HG02943 (cell line): ENCODE data around the gene KMO.

Experiments
- ATAC-seq: cut with Tn5 transposase; IDR thresholded peaks from one replicate; pipeline ENCODE4 v1.9.1; 2021; ENCODE audit warnings: mild to moderate bottlenecking, low read depth, moderate library complexity; ENCODE audit not compliant: unreplicated experiment

The KMO gene

GRCh38 chr1:241591736-241592135, 59.6 kb downstream of the KMO start:
- ATAC-seq: no peak

DNA sequence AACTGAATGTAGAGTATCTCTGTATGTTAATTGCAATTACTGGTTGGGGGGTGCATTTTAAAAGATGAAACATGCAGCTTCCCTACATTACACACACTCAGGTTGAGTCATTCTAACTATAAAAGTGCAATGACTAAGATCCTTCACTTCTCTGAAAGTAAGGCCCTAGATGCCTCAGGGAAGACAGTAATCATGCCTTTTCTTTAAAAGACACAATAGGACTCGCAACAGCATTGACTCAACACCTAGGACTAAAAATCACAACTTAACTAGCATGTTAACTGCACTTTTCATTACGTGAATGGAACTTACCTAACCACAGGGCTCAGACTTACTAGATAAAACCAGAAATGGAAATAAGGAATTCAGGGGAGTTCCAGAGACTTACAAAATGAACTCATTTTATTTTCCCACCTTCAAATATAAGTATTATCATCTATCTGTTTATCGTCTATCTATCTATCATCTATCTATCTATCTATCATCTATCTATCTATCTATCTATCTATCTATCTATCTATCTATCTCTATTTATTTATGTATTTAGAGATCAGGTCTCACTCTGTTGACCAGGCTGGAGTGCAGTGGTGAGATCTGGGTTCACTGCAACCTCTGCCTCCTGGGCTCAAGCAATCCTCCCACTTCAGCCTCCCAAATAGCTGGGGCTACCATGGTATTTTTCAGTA, 60.2 kb downstream of the KMO start:
- ATAC-seq: no peak

GRCh38 chr1:241593186-241593585, 61.0 kb downstream of the KMO start:
- no peak for ATAC-seq

- ATAC-seq: no peak
Measured at GRCh38 chr1:241596633-241597032, 64.5 kb downstream of the KMO start.

- ATAC-seq: no peak
Measured at GRCh38 chr1:241598249-241598648, 66.1 kb downstream of the KMO start.

DNA sequence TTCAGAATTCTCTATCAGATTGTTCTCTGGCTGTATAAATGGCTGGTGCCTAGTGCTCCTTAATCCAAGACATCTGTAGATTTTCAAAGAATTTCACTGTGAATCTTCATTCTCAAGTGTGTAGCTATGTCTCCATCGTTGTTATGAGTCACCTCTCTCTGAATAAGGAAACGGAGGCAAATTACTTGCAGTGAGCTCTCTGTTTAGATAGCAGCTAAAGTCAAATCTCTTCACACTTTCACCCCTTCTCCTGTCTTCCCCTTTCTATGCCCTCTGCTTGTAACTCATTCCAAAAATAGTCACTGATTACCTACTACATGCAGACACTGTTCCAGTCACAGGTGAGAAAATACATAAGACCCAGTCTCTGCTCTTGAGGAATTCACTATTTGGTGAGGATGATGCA, 68.3 kb downstream of the KMO start:
- ATAC-seq: peak; percentile 81

- ATAC-seq: no peak
Measured at GRCh38 chr1:241603731-241604245, 71.6 kb downstream of the KMO start.

DNA sequence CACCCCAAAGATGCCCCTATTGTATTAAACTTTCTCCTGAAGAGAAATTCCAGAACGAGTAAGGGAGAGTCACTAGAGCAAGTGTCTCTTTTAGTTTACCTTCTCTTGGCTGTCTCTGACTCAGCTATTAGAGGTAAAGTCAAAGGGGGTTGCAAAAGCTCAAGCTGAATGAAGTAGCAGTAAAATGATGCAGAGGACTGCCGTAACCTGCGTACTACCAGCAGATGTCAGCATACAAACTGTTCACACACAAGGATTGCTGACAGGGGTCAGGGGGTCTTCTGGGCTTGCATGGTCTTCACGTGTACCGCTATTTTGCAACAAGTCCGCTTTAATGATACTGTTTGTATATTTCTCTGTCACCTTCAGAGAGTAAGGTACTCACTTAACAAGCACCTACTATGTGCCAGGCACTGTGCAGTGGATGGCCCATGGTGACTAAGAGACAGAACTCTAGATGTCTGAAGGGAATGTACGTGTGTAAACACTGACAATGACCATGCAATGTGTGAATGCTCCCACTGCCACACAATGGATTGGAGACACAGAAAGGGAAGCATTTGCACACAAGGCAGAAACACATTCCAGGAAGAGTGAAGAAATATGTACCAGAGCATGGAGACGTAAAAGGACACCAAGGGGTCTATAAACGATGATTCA, 73.1 kb downstream of the KMO start:
- ATAC-seq: no peak

GRCh38 chr1:241606544-241606943, 74.4 kb downstream of the KMO start:
- ATAC-seq: no peak

- ATAC-seq: no peak
Measured at GRCh38 chr1:241607497-241607896, 75.3 kb downstream of the KMO start.

DNA sequence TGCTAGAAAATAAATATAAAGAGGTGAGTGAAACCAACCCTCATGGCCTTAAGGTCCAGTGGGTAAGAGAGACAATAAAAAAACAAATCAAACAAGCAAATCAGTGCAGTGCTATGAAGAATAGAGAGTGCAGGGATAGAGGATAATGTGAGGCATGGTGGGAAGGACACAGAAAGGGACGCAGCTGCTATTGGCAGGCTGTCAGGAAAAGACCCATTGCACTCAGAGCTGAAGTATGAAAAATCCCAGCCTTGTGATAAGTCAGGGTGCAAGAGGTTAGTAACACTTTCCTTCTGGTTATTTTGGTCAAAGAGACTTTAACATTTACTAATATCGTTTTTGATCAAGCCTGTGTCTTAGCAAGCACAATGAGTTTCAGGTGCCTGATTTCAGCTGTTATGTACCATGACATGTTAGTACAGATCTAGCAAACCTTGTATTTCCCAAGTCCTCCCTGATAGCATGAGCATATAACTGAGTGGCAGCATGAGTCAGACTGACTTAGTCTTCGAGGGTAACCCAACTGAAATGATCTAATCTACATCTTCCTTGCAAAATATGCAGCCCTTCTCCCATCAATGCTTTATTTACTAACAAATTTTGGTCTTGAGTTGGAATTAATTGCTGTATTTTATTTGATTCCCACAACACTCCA, 76.3 kb downstream of the KMO start:
- ATAC-seq: no peak

DNA sequence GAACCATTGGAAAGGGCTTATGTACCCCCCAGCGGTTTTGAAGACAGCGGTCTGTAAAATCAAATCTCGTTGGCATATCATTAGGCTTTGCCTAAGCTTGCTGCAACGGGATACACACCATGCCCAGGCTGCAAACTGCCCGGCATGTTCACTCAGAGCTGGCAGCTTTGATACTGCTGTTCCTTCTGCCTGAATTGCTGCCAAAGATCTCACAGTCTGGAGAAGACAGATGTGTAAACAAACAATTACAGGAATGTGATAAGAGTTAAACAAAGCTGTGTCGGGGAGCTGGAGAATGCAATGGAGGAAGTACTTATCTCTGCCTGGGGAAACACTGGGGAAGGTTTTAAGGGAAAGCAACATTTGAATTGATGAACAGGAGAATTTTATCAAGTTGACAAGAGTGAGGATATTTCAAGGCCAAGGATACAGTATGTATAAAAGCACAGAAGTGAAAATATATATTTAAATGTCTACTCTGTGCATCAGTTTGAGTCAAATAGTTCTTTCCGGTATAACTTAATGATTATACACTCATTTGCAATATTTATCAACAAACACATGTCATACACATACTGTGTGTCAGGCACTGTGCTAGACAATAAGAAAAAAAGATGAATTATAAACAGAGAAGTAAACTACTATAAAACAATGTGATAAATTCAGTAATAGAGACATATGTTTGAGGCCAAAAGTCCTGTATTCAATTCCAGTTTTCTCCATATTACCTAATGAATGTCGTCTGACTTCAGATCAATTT, 78.1 kb downstream of the KMO start:
- ATAC-seq: no peak

GRCh38 chr1:241611063-241611462, 78.9 kb downstream of the KMO start:
- peak; percentile 90 for ATAC-seq

DNA sequence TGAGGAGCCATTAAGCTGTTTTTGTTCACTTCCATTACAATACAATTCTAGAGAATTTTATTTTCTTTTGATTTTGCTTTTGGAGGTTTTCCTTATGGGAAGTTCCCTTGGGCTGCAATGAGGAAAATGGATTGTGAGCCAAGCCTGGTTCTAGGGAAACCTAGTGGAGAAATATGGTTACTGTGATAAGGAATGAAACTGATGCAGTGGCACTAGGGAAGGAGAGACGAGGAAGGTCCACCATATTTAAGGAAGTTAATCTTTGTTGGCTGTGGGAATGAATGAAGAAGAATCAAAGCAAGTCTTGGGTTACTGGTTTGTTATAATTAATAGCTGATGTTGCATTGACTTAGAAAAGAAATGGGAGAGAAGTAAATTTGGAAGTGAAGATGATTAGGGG, 79.6 kb downstream of the KMO start:
- no peak for ATAC-seq

DNA sequence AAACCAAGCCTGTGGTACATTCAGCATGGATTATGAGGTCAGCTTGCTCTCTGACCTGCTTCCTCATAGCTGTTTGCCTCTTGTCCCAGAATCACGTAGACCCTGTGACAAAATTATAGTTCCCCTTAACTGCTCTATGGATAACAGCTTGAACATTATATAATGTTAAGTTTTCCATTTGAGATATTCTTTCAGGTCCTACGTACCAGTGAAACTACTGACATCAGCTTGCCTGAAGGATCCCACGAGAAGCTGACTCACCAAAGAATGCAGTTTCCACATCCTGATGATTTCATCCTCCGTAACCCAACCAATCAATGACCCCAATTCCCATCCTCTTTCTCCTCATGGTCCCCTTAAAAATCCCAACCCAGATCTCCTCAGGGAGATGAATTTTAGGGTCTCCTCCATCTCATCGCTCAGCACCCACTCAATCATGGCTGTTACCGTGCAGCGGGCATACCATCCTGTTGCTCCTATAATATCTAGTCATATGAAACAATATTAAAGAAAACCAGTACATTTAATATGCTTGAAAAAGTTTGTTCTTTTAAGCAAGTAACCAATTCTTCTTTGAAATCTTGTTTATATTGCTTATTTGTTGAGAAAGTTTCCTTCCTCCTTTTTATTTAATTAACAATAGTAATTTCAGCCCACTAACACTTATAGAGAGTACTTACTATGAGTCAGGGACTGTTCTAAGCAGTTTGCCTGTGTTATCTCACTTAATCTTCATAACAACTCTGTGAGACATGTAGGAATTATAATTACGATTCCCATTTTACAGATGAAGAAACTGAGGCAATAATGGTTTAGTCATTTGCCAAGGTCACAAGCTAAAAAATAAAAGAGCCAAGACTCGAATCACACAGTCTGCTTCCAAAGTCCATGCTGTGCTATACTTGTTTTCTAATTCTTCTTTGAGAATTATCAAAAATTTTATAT, 80.6 kb downstream of the KMO start:
- no peak for ATAC-seq

DNA sequence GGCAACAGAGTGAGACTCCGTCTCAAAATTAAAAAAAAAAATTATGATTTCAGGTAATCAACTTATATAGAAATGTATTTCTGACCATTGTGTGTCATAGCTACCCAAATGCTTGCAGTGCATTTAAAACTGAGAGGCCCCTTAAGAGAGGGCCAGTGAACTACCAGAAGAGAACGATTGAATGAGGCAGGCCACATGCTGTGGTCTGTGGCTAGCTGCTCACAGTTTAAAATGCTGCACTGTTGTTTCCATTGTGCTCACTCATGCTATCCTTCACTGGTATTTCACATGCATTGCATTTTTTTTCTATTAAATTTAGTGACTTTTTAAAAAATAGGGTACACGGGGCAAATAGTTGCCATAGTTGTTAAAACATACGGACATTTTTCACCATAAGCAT, 82.0 kb downstream of the KMO start:
- ATAC-seq: no peak

DNA sequence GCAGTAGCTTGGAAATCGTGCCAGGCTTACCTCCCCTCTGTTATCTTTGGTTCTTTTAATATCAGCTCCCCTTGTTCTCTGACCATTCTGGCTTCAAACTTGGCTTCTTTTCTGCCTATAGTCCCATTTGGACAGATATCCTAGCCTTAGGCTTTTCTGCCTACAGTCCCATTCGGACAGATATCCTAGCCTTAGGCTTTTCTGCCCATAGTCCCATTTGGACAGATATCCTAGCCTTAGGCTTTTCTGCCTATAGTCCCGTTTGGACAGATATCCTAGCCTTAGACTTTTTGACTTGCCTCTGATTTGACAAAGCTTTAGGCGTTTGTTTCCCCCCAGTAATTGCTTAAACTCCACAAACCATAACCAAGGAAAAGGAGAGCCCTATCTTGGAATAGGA, 82.4 kb downstream of the KMO start:
- ATAC-seq: no peak

DNA sequence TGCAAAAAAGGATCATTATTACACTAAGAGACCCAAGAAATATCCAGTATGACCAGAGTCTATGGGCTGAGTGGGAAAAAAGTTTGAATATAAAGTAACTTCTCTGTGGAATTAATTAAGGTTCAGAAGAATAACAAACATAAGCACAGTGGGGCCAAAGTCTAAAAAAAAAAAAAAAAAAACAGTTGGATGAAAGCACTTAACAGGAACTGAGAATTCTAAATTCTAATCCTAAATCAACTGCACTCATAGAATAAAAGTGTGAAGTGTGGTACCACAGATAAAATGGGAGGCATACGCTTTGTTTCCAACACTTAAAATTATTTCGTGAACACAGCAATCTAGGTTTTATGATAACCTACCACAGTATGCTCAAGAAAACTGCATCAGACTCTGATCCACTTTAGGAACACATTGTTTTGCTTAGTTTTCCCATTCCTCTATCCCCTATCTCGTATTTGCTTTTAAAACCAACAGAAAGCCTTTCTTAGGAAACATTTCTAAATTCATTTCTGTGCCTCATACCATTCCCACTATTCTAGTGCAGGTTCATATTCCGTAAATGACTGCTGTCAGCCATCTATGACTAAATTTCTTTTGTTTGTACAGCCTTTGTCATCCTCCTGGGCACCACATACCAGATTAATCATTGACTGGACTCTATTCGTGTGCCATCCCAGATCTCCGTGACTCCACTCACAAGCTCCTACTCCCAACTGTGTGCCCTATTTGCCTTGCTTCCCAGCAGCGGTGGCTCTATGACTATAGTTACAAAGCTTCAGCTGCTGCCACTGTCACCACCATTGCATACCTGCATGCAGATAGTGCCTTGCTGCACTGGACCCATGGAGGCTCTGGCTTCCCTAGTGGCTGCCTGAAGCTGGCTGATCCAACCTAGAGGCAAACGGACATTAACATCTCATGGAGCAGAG, 83.1 kb downstream of the KMO start:
- ATAC-seq: no peak

GRCh38 chr1:241617426-241617825, 85.2 kb downstream of the KMO start:
- no peak for ATAC-seq
